Stomach (tissue), 9 donors: ENCODE measurements around the gene AVEN. TPM values are rescaled to one million over a fixed set of nuclear protein-coding genes. Genes with fewer than 3 reads are reported as not detected.

ENCODE experiments used
- DNase-seq, 2 donors: peaks; one replicate each; pipeline versions ENCODE4 v3.0.0 to v3.0.0-alpha.2; 2013 to 2019
- H3K27ac ChIP-seq, 5 donors: fragments of 200-600 bp in 4 of 5; sonication (generic) in 4 of 5; one replicate each; pipeline ENCODE4 v1.5.1; 2013 to 2019; ENCODE audit warnings: mild to moderate bottlenecking in 1 of 5, moderate library complexity in 1 of 5
- H3K27me3 ChIP-seq, 3 donors: fragments of 200-600 bp; sonication (generic); one replicate each; pipeline ENCODE4 v1.5.1; 2017 to 2019; ENCODE audit warnings: mixed run types in 1 of 3
- H3K36me3 ChIP-seq, 4 donors: fragments of 200-600 bp; sonication (generic); 1 replicate in 3 of 4; 2 replicates in 1 of 4; pipeline ENCODE4 v1.5.1; 2016 to 2019
- H3K4me1 ChIP-seq, 4 donors: fragments of 200-600 bp; sonication (generic); one replicate each; pipeline ENCODE4 v1.5.1; 2016 to 2019
- H3K4me3 ChIP-seq, 4 donors: fragments of 200-600 bp; sonication (generic) in 3 of 4; one replicate each; pipeline ENCODE4 v1.5.1; 2016 to 2019; ENCODE audit warnings: mild to moderate bottlenecking in 1 of 4
- H3K9me3 ChIP-seq, 4 donors: fragments of 200-600 bp; sonication (generic); one replicate each; pipeline ENCODE4 v1.5.1; 2016 to 2019
- EP300 ChIP-seq: sonication (generic); formaldehyde crosslinking; IDR thresholded peaks from one replicate; pipeline ENCODE4 v1.6.1; 2017; ENCODE audit warnings: antibody characterized with exemption
- POLR2A ChIP-seq, 4 donors: fragments of 450-650 bp; IDR thresholded peaks; one replicate each; pipeline ENCODE4 v1.6.1; 2016; ENCODE audit warnings: antibody characterized with exemption in 4 of 4, control low read depth in 2 of 4, mild to moderate bottlenecking in 1 of 4, moderate library complexity in 1 of 4
- POLR2AphosphoS5 ChIP-seq, 3 donors: sonication (generic); formaldehyde crosslinking; IDR thresholded peaks; one replicate each; pipeline ENCODE4 v1.6.1; 2016; ENCODE audit warnings: antibody characterized with exemption in 3 of 3
- WGBS, 5 donors: extraction: QIAGEN DNeasy Blood & Tissue Kit in 3 of 5; methylation state at CpG; one replicate each; pipeline versions ENCODE4 v1.1.5 to v1.1.7; 2013 to 2018; 5-methylcytosine and 5-hydroxymethylcytosine counted together
- intact Hi-C: fragments of 100-400 bp; cut with DNase I; formaldehyde crosslinking; loops from one replicate; pipeline ENCODE4 v1.15.1; 2023; ENCODE audit warnings: low total_unique reads
- polyA plus RNA-seq, 3 donors: library from polyadenylated mRNA; stranded (reverse); fragments of 200-250 nt; gene quantifications; one replicate each; pipeline ENCODE4 v1.2.3, GENCODE V29; 2013
- total RNA-seq, 5 donors: library from RNA; depleted of rRNA; stranded (reverse); fragments of >200 nt; gene quantifications; one replicate each; pipeline versions ENCODE4 v1.1.0 to v1.2.3, GENCODE V29; 2014 to 2016
- TF ChIP-seq, protein P1 (sequence below), 7 experiments: fragments of 450-650 bp in 4 of 7; fragments of 200-600 bp in 3 of 7; sonication (generic) in 3 of 7; IDR thresholded peaks; one replicate each; pipeline ENCODE4 v1.5.1; 2016 to 2019; ENCODE audit warnings: antibody characterized with exemption in 7 of 7, control low read depth in 2 of 7, mild to moderate bottlenecking in 1 of 7
- donor health status: healthy with polysubstance abuse.
- donor health status: Bipolar disorder and iron deficiency.
- donor health status: healthy.

Gene AVEN
- total and polyA plus RNA-seq, 8 donors = 8.6 to 89.8 (median 14.4) TPM; not detected in 1

- TF ChIP-seq EP300 = no peak
- TF ChIP-seq, protein P1, sequence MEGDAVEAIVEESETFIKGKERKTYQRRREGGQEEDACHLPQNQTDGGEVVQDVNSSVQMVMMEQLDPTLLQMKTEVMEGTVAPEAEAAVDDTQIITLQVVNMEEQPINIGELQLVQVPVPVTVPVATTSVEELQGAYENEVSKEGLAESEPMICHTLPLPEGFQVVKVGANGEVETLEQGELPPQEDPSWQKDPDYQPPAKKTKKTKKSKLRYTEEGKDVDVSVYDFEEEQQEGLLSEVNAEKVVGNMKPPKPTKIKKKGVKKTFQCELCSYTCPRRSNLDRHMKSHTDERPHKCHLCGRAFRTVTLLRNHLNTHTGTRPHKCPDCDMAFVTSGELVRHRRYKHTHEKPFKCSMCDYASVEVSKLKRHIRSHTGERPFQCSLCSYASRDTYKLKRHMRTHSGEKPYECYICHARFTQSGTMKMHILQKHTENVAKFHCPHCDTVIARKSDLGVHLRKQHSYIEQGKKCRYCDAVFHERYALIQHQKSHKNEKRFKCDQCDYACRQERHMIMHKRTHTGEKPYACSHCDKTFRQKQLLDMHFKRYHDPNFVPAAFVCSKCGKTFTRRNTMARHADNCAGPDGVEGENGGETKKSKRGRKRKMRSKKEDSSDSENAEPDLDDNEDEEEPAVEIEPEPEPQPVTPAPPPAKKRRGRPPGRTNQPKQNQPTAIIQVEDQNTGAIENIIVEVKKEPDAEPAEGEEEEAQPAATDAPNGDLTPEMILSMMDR (IDR thresholded peaks at IDR 0.05) = no peak
- no peak for TF ChIP-seq POLR2AphosphoS5 (IDR thresholded peaks at IDR 0.05)
- TF ChIP-seq POLR2A (IDR thresholded peaks at IDR 0.05) = no peak
- H3K9me3 ChIP-seq = no peaks in the 10 kb centered on the region
- H3K27me3 ChIP-seq = no peaks in the 10 kb centered on the region
- intact Hi-C loops = no loop called here
- no peaks in the 10 kb centered on the region for H3K36me3 ChIP-seq
- no peak overlapping the region for H3K27ac ChIP-seq
- no peaks in the 10 kb centered on the region for H3K4me1 ChIP-seq
- H3K4me3 ChIP-seq = no peak overlapping the region
- DNase-seq = no peak
These were observed 131.7 kb downstream of the AVEN start for GRCh38 chr15:33907326-33907725.

- Histone ChIP-seq H3K4me1 (no peaks in the 10 kb centered on the region), H3K9me3 (no peaks in the 10 kb centered on the region), H3K4me3 (no peak overlapping the region), H3K27ac (no peak overlapping the region), H3K27me3 (no peaks in the 10 kb centered on the region), H3K36me3 (no peaks in the 10 kb centered on the region)
- DNase-seq = no peak
- 77 to 92% (median 88%) methylated on average over 2 of the region's 2 CpGs for WGBS, 5 donors
- intact Hi-C loops = no loop called here
- TF ChIP-seq POLR2AphosphoS5 (IDR thresholded peaks at IDR 0.05) = no peak
- no peak for TF ChIP-seq POLR2A (IDR thresholded peaks at IDR 0.05)
- TF ChIP-seq EP300 = no peak
- TF ChIP-seq, protein P1 (IDR thresholded peaks at IDR 0.05) = no peak
These were observed 135.3 kb downstream of the AVEN start for GRCh38 chr15:33903661-33904060.

DNA sequence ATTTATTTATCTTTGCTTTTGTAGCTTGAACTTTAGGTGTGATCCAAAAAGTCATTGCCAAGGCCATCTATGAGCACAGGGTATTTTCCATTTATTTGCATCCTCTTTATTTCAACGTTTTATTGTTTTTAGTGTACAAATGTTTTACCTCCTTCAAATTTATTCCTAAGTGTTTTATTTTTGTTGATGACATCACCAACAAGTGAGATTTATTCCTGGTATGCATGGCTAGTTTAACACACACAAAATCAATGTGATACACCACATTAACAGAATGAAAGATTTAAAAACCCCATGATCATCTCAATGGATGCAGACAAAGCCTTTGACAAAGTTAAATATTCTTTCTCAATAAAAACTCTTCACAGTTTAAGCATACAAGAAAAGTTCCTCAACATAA lies 137.0 kb downstream of the AVEN start:
- no peak overlapping the region for H3K4me3 ChIP-seq
- intact Hi-C loops = no loop called here
- no peaks in the 10 kb centered on the region for H3K36me3 ChIP-seq
- no peaks in the 10 kb centered on the region for H3K4me1 ChIP-seq
- H3K27me3 ChIP-seq = no peaks in the 10 kb centered on the region
- no peak overlapping the region for H3K27ac ChIP-seq
- no peaks in the 10 kb centered on the region for H3K9me3 ChIP-seq
- no peak for DNase-seq
- 0% methylated on average over 1 of the region's 1 CpG for WGBS, 5 donors
- no peak for TF ChIP-seq POLR2A (IDR thresholded peaks at IDR 0.05)
- TF ChIP-seq POLR2AphosphoS5 (IDR thresholded peaks at IDR 0.05) = no peak
- no peak for TF ChIP-seq EP300
- TF ChIP-seq, protein P1 (IDR thresholded peaks at IDR 0.05) = no peak

- H3K27ac ChIP-seq = no peak overlapping the region
- WGBS, 5 donors = 82 to 89% (median 87%) methylated on average over 6 of the region's 6 CpGs
- no peaks in the 10 kb centered on the region for H3K36me3 ChIP-seq
- H3K4me3 ChIP-seq = no peak overlapping the region
- no peaks in the 10 kb centered on the region for H3K27me3 ChIP-seq
- DNase-seq = no peak
- intact Hi-C loops = no loop called here
- TF ChIP-seq EP300 = no peak
- no peaks in the 10 kb centered on the region for H3K4me1 ChIP-seq
- H3K9me3 ChIP-seq = no peaks in the 10 kb centered on the region
These were observed 144.8 kb downstream of the AVEN start for GRCh38 chr15:33894193-33894592.

GRCh38 chr15:33888176-33888575 lies 150.8 kb downstream of the AVEN start:
- H3K9me3 ChIP-seq = peaks cover 0 to 5% (median 0%) of the 10 kb centered on the region in 4 donors
- H3K4me3 ChIP-seq = no peak overlapping the region
- WGBS, 5 donors = 36 to 72% (median 59%) methylated on average over 2 of the region's 2 CpGs
- DNase-seq = no peak
- intact Hi-C loops = no loop called here
- no peaks in the 10 kb centered on the region for H3K27me3 ChIP-seq
- H3K36me3 ChIP-seq = no peaks in the 10 kb centered on the region
- no peak for TF ChIP-seq POLR2A (IDR thresholded peaks at IDR 0.05)
- TF ChIP-seq EP300 = no peak
- TF ChIP-seq, protein P1 (IDR thresholded peaks at IDR 0.05) = no peak
- no peak for TF ChIP-seq POLR2AphosphoS5 (IDR thresholded peaks at IDR 0.05)
- H3K4me1 ChIP-seq = peaks cover 0 to 5% (median 0%) of the 10 kb centered on the region in 4 donors
- H3K27ac ChIP-seq = no peak overlapping the region
